Prostate gland (tissue), 2 donors: ENCODE data around the gene ATP1B3.

ENCODE experiments used
- CTCF ChIP-seq, 4 experiments: fragments of 200-600 bp in 2 of 4; fragments of 450-650 bp in 2 of 4; sonication (generic) in 2 of 4; IDR thresholded peaks; 1 replicate in 3 of 4; 2 replicates in 1 of 4; pipeline ENCODE4 v1.5.1; 2016 to 2019; ENCODE audit warnings: antibody characterized with exemption in 4 of 4, mild to moderate bottlenecking in 2 of 4, moderate library complexity in 2 of 4
- POLR2A ChIP-seq: fragments of 450-650 bp; IDR thresholded peaks from one replicate; pipeline ENCODE4 v1.6.1; 2016; ENCODE audit warnings: antibody characterized with exemption, mild to moderate bottlenecking

- no peak for TF ChIP-seq POLR2A
- no peak for TF ChIP-seq CTCF (IDR thresholded peaks at IDR 0.05)
Measured at GRCh38 chr3:141887051-141887450, 10.6 kb downstream of the ATP1B3 start.
